ENCODE measurements around the gene FIGNL2.

- TF ChIP-seq CTCF (IDR thresholded peaks at IDR 0.05) (no peak), POLR2A (IDR thresholded peaks at IDR 0.05) (no peak), EP300 (IDR thresholded peaks at IDR 0.05) (no peak)
Measured at GRCh38 chr12:51829011-51829481, 19.5 kb downstream of the FIGNL2 start.

Data from tibial nerve (tissue), 4 donors.